ENCODE results near the gene FLVCR1.
"Not testable (repeated sequence)": the region's sequence is repeated elsewhere in the genome, so short reads cannot be mapped to it uniquely, and the experiment has no call there.

The FLVCR1 gene

GRCh38 chr1:212857992-212858460, at the start of gene FLVCR1:
FLVCR1 (plus strand) TSS chr1:212858275; CDS start chr1:212858453, 178 bp downstream.
- DNase-seq (ENCODE audit: low spot score): peak; percentile 92

- DNase-seq (ENCODE audit: low spot score): no peak
Observed at GRCh38 chr1:212814537-212815334, 43.3 kb upstream of the FLVCR1 start.

DNA sequence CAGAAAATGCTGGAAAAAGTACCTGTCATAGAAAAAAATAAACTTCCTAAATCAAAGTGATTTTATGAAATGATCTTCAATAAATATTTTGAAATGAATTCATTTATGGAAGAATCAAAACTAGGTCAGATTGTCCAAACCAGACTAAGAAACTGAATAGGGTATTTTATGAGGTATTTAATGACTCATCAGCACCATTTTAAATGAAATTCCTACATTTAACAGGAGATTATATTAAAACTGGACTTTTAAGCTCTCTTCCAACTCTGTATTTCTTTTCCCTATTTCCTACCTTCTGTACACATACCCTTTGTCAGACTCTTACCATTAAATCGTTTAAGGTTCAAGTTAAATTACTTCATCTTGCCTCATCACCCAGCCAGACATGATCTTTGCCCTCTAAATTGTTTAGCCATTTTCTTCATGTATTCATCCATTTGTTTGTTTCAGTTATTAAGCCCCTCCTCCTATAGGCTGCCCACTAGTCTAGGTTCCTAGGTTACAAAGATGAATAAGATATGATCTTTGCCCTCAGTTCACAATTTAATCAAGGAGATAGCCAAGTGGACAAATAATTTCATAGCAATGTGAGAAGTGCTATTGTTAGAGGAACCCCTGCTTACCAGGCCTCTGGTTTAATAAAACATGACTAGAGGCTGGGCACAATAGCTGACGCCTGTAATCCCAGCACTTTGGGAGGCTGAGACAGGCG, 41.4 kb upstream of the FLVCR1 start:
- DNase-seq (ENCODE audit: low spot score): no peak

DNA sequence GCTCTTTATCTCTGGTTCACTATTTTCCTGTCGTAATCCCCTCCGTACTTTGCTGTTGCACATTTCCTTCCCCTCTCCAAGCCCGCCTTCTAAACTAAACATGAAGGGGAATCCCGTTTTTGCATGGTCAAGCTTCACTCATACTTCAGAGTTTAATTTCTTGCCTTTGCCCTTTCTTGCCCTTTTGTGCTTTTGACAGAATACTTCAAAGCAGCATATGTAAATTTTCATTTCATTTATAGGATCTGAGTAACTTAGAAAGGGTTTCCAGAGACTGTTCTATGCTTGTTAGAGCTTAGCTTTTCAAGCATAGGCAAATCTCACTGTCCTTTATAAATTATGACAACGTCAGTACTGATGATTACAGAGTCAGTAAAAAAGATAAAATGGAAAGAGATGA, 38.3 kb upstream of the FLVCR1 start:
- DNase-seq (ENCODE audit: low spot score): no peak

DNA sequence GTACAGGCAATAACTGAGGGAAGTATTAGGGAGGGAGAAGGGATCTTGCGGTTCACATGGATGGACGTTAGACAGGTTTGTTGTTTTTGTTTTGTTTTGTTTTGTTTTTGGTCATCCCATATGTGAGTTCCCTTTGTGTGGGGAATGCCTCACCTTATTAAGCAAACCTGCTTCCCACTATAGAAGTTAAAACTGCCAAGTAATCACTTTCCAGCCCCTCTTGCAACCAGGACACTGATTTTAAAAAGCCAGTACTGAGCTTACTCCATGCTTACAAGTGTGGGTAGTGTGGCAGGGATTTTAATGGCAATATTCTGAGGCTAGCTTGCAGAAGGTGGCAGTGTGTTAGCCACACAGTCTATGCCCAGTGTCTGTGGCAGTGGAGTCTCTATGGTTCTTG, 37.1 kb upstream of the FLVCR1 start:
- DNase-seq (ENCODE audit: low spot score): no peak

DNA sequence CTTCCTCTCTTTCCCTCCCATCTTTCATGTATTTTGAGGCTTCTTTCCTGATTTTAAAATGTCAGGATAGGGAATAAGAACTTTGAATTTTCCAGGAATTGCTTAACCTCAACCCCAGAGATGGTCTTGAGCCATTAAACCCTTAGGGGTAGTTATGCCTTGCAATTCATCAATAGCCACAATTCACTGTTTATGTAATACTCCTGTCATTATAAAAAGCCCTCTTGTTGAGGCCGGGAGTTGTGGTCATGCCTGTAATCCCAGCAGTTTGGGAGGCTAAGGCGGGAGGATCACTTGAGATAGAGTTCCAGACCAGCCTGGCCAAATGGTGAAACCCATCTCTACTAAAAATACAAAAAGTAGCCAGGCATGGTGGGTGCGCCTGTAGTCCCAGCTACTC, 35.1 kb upstream of the FLVCR1 start:
- no peak for DNase-seq (ENCODE audit: low spot score)

DNA sequence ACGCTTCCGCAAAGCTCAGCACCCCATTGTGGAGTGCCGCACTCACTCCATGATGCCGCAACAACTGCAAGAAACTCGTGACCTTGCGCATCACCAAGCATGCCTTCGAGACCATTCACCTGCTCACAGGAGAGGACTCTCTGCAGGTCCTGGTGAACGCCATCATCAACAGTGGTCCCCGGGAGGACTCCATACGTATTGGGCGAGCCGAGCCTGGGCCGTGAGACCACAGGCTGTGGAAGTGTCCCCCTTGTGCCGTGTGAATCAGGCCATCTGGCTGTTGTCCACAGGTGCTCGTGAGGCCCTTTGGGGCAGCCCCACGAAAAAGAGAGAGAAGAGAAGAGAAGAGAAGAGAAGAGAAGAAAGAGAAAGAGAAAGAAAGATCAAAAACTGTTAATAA, 33.9 kb upstream of the FLVCR1 start:
- DNase-seq (ENCODE audit: low spot score): no peak

- DNase-seq (ENCODE audit: low spot score): no peak
Observed at GRCh38 chr1:212825798-212826452, 32.1 kb upstream of the FLVCR1 start.

DNA sequence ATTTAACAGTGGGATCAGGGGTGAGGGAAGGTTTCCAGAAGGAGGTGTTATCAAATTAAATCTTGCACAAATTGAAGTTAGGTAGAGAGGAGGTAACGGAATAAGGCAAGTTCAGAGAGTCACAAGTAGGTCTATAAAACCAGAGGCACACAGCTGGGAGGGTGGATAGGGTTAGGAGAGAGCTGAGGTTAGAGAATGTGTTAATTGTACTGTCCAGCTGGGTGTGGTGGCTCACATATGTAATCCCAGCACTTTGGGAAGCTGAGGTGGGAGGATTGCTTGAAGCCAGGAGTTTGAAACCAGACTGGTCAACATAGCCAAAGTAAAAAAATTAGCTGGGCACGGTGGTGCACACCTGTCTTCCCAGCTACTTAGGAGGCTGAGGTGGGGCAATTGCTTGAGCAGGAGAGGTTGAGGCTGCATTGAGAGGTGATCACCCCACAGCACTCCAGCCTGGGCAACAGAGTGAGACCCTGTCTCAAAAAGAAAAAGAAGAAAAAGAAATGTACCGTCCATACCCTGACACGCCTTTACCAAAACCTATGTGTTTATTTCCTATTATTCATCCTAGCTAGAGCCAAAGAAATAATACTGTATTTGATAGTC, 30.8 kb upstream of the FLVCR1 start:
- no peak for DNase-seq (ENCODE audit: low spot score)

GRCh38 chr1:212827831-212828278, 30.2 kb upstream of the FLVCR1 start:
- no peak for DNase-seq (ENCODE audit: low spot score)

DNA sequence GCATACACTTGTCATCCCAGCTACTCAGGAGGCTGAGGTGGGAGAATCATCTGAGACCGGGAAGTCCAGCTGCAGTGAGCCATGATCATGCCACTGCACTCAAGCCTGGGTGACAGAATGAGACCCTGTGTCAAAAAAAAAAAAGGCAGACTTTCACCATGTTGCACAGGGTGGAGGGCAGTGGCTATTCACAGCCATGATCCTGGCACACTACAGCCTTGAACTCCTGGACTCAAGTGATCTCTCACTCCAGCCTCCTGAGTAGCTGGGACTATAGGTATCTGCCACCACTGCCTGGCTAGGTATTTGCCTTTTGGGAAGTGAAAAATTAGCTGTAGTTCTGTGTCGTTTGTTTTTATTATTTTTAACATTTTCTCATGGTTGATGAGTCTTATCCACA, 29.7 kb upstream of the FLVCR1 start:
- DNase-seq (ENCODE audit: low spot score): no peak

GRCh38 chr1:212833211-212834207, 24.6 kb upstream of the FLVCR1 start:
- DNase-seq (ENCODE audit: low spot score): not testable (repeated sequence)

GRCh38 chr1:212838145-212838544, 19.9 kb upstream of the FLVCR1 start:
- DNase-seq (ENCODE audit: low spot score): no peak

- not testable (repeated sequence) for DNase-seq (ENCODE audit: low spot score)
Observed at GRCh38 chr1:212844521-212844920, 13.6 kb upstream of the FLVCR1 start.

DNA sequence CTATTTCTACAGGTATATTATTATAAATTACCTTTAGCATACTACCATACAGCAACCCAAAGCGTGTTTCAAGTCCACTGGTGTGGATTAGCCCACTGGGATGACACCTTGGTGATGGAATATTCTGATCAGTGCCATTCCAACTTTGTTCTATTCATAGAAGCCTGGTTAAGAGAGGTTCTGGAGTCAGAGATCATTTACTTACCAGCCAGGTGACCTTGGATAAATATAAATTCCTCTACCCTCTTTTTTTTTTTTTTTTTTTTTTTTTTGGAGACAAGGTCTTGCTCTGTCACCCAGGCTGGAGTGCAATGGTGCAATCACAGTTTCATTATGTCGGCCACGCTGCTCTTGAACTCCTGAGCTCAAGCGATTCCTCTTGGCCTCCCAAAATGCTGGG, 10.5 kb upstream of the FLVCR1 start, which contains the start of gene SPATA45:
Gene SPATA45 (minus strand): TSS at position 101 of the 400 bp plus-strand sequence. CDS start 11,500 bp downstream, outside the sequence.
- no peak for DNase-seq (ENCODE audit: low spot score)

- DNase-seq (ENCODE audit: low spot score): no peak
Observed at GRCh38 chr1:212852105-212852688, 5.9 kb upstream of the FLVCR1 start.

DNA sequence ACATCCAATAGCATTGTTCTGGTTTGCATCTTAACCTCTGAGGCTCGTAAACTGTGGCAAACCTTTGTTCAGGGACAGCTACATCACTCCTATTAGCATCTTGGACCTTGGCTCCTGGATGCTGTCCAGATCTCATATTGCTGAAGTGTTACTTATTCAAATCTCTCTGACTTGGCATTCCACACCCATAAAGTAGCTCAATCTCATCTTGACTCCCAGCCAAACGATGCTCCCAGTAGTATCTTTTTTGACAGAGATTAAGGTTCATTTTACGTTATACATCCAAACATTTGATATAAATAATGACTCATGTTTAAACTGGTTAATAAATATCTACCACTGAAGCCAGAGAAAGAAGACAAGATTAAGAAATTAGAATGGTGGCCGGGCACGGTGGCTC, 4.4 kb upstream of the FLVCR1 start:
- DNase-seq (ENCODE audit: low spot score): no peak

DNA sequence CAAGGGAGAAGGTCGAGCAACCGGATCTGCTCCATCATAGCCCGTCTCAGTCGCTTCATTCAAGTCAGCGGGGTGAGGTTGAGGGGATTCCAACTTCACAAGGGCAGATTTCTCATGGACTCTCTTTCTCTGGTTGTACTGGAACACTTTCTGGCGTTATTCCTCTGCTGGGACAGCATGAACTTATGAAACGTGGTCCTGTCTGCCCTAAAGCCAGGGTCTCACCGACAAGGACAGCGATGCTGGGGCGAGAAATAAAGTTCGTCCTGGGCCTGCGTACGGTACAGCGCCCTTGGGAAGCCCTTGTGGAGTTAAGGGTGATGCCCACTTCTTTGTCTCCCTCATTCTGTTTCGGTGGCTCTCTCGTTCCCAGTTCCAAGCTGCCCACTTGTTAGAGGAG, 1.3 kb upstream of the FLVCR1 start:
- no peak for DNase-seq (ENCODE audit: low spot score)

GRCh38 chr1:212858461-212859265, 588 bp downstream of the FLVCR1 start:
- peak; percentile 10 for DNase-seq (ENCODE audit: low spot score)
